ENCODE data around the gene TJAP1.

TJAP1 gene

DNA sequence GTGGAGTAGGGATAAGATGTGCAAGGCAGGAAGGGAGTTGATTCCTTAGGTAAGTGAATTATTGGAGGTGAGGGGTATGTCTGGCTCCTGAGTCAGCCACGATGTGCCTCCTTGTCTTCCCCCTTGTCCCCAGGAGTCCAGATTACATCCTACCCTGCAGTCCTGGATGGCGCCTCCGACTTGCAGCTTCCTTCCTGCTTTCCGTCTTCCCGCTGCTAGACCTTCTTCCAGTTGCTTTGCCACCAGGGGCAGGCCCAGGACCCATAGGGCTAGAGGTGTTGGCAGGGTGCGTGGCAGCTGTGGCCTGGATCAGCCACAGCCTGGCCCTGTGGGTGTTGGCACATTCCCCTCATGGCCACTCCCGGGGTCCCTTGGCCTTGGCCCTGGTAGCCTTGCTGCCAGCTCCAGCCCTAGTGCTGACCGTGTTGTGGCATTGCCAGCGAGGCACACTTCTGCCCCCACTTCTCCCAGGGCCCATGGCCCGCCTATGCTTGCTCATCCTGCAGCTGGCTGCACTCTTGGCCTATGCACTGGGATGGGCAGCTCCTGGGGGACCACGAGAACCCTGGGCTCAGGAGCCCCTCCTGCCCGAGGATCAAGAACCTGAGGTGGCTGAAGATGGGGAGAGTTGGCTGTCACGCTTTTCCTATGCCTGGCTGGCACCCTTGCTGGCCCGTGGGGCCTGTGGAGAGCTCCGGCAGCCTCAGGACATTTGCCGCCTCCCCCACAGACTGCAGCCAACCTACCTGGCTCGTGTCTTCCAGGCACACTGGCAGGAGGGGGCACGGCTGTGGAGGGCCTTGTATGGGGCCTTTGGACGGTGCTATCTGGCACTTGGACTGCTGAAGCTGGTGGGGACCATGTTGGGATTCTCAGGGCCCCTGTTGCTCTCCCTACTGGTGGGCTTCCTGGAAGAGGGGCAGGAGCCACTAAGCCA lies 45.1 kb upstream of the TJAP1 start:
- Histone ChIP-seq H3K4me2 (ENCODE audit: low read length) (no peak overlapping the region), H3K9ac (ENCODE audit: low read length) (no peak overlapping the region)

DNA sequence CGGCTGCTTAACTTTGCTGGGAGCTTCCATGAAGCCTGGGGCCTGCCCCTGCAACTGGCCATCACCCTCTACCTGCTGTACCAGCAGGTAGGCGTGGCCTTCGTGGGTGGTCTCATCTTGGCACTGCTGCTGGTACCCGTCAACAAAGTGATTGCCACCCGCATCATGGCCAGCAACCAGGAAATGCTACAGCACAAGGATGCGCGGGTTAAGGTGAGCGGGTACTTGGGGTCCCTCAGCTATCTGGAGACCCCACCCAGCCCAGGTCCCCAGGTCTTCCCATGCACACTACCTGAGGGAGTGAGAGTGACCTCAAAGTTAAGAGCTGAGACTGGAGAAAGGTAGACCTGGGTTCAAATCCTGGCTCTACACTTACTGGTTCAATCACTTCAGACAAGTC lies 44.2 kb upstream of the TJAP1 start:
- Histone ChIP-seq H3K4me3 (ENCODE audit: low read length) (no peak overlapping the region), H3K9me3 (ENCODE audit: insufficient read depth, low read length) (no peaks in the 10 kb centered on the region), H2AFZ (ENCODE audit: low read depth, low read length) (no peak overlapping the region), H3K4me2 (ENCODE audit: low read length) (no peak overlapping the region), H3K27ac (ENCODE audit: low read length) (no peak overlapping the region), H3K79me2 (ENCODE audit: low read length) (peaks cover 17% of the 10 kb centered on the region), H3K36me3 (replicated peaks; ENCODE audit: low read depth, low read length) (peaks cover 40% of the 10 kb centered on the region), H3K27me3 (ENCODE audit: low read depth, low read length) (no peaks in the 10 kb centered on the region), H3K9ac (ENCODE audit: low read length) (no peak overlapping the region), H3K4me1 (ENCODE audit: low read length) (peaks cover 8% of the 10 kb centered on the region), H4K20me1 (ENCODE audit: insufficient read depth, low read length) (no peaks in the 10 kb centered on the region)
- TF ChIP-seq, protein P1, sequence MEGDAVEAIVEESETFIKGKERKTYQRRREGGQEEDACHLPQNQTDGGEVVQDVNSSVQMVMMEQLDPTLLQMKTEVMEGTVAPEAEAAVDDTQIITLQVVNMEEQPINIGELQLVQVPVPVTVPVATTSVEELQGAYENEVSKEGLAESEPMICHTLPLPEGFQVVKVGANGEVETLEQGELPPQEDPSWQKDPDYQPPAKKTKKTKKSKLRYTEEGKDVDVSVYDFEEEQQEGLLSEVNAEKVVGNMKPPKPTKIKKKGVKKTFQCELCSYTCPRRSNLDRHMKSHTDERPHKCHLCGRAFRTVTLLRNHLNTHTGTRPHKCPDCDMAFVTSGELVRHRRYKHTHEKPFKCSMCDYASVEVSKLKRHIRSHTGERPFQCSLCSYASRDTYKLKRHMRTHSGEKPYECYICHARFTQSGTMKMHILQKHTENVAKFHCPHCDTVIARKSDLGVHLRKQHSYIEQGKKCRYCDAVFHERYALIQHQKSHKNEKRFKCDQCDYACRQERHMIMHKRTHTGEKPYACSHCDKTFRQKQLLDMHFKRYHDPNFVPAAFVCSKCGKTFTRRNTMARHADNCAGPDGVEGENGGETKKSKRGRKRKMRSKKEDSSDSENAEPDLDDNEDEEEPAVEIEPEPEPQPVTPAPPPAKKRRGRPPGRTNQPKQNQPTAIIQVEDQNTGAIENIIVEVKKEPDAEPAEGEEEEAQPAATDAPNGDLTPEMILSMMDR (IDR thresholded peaks at IDR 0.05; ENCODE audit: low read depth, low read length), result no peak
- no peak for TF ChIP-seq EZH2phosphoT487 (IDR thresholded peaks at IDR 0.05; ENCODE audit: low read depth)

More for the DNA sequence above, 45.1 kb upstream of the TJAP1 start:
- Histone ChIP-seq H3K9me3 (ENCODE audit: insufficient read depth, low read length) (no peaks in the 10 kb centered on the region), H3K27me3 (ENCODE audit: low read depth, low read length) (no peaks in the 10 kb centered on the region), H3K4me3 (ENCODE audit: low read length) (no peak overlapping the region), H3K79me2 (ENCODE audit: low read length) (peaks cover 21% of the 10 kb centered on the region), H3K27ac (ENCODE audit: low read length) (no peak overlapping the region), H3K4me1 (ENCODE audit: low read length) (peaks cover 8% of the 10 kb centered on the region), H4K20me1 (ENCODE audit: insufficient read depth, low read length) (no peaks in the 10 kb centered on the region), H2AFZ (ENCODE audit: low read depth, low read length) (no peak overlapping the region), H3K36me3 (replicated peaks; ENCODE audit: low read depth, low read length) (peaks cover 35% of the 10 kb centered on the region)
- no peak for TF ChIP-seq EZH2phosphoT487 (IDR thresholded peaks at IDR 0.05; ENCODE audit: low read depth)
- TF ChIP-seq, protein P1 (IDR thresholded peaks at IDR 0.05; ENCODE audit: low read depth, low read length), result no peak

DNA sequence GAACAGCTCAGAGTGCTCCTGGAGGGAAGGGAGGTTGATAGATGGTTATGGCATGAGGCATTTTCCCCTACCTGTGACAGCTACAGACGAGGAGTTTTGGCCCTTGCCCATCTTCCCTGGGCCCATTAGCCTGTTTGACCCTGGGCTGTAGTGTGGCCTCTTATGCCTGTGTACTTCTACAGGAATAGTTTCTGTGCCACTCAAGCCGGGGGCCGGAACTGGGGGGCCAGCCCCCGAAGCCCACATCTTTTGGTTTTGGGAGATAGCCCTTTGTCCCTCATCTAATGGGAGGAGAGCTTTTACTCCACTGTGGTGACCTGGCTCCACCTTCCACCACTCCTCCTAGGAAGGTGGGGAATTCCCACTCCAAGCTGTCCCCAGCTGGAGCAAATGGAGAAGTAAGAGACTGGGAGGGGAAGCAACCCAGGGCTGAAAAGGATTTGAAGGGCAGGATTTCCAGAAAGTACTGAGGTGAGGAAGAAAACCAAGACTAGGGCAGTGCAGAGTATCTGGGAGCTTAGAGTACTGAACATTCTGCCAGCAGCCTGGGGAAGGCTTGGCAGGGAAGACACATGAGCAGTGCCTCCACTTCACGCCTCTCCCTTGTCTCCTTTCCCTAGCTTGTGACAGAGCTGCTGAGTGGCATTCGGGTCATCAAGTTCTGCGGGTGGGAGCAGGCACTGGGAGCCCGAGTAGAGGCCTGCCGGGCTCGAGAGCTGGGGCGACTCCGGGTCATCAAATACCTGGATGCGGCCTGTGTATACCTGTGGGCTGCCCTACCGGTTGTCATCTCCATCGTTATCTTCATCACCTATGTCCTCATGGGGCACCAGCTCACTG lies 43.1 kb upstream of the TJAP1 start:
- Histone ChIP-seq H3K9me3 (ENCODE audit: insufficient read depth, low read length) (no peaks in the 10 kb centered on the region), H3K27me3 (ENCODE audit: low read depth, low read length) (no peaks in the 10 kb centered on the region), H3K4me1 (ENCODE audit: low read length) (no peaks in the 10 kb centered on the region), H3K9ac (ENCODE audit: low read length) (no peak overlapping the region), H4K20me1 (ENCODE audit: insufficient read depth, low read length) (no peaks in the 10 kb centered on the region), H3K36me3 (replicated peaks; ENCODE audit: low read depth, low read length) (peaks cover 49% of the 10 kb centered on the region), H3K4me2 (ENCODE audit: low read length) (no peak overlapping the region), H3K79me2 (ENCODE audit: low read length) (peaks cover 7% of the 10 kb centered on the region; the same call in 1 of the 2 replicates), H2AFZ (ENCODE audit: low read depth, low read length) (no peak overlapping the region), H3K4me3 (ENCODE audit: low read length) (no peak overlapping the region), H3K27ac (ENCODE audit: low read length) (no peak overlapping the region)
- no peak for TF ChIP-seq EZH2phosphoT487 (IDR thresholded peaks at IDR 0.05; ENCODE audit: low read depth)

DNA sequence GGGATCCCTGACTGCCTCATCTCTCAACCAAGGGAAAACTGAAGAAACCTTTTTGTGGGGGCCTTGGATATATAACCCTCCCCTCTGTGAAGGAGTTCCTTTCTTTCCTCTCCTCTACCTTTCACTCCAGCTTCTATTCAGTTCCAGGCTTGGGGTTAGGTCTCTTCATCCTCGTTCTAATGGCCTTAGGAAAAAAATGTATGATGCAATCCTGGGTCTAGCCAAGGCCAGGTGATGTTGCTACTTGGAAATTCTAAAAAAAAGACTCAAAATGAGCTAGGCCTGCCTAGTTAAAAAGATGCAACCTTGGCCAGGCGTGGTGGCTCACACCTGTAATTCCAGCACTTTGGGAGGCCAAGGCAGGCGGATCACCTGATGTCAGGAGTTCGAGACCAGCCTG lies 42.4 kb upstream of the TJAP1 start:
- TF ChIP-seq EZH2phosphoT487 (IDR thresholded peaks at IDR 0.05; ENCODE audit: low read depth), result no peak
- TF ChIP-seq, protein P1 (IDR thresholded peaks at IDR 0.05; ENCODE audit: low read depth, low read length), result no peak
- Histone ChIP-seq H4K20me1 (ENCODE audit: insufficient read depth, low read length) (no peaks in the 10 kb centered on the region), H3K4me1 (ENCODE audit: low read length) (no peaks in the 10 kb centered on the region), H3K9ac (ENCODE audit: low read length) (no peak overlapping the region), H2AFZ (ENCODE audit: low read depth, low read length) (no peak overlapping the region), H3K27ac (ENCODE audit: low read length) (no peak overlapping the region), H3K4me2 (ENCODE audit: low read length) (no peak overlapping the region), H3K36me3 (replicated peaks; ENCODE audit: low read depth, low read length) (peaks cover 49% of the 10 kb centered on the region), H3K4me3 (ENCODE audit: low read length) (no peak overlapping the region), H3K27me3 (ENCODE audit: low read depth, low read length) (no peaks in the 10 kb centered on the region), H3K79me2 (ENCODE audit: low read length) (peaks cover 3% of the 10 kb centered on the region; the same call in 1 of the 2 replicates), H3K9me3 (ENCODE audit: insufficient read depth, low read length) (no peaks in the 10 kb centered on the region)
